ENCODE results near the gene CNOT2. TPM values are rescaled to one million over a fixed set of nuclear protein-coding genes. Genes with fewer than 3 reads are reported as not detected.

Gene CNOT2
- total RNA-seq, 1 experiment from 2014 or later, result 82.9 TPM

- Histone ChIP-seq H4K91ac (ENCODE audit: insufficient read length, low read depth, low read length) (no peak overlapping the region), H3K9ac (ENCODE audit: extremely low read depth, insufficient read length, low read length) (no peak overlapping the region), H3K23ac (ENCODE audit: insufficient read length, low read depth, low read length) (no peak overlapping the region), H3K56ac (ENCODE audit: insufficient read length, low read depth, low read length) (no peak overlapping the region), H3K14ac (ENCODE audit: insufficient read depth, low read length) (no peak overlapping the region), H3K79me1 (ENCODE audit: insufficient read depth, low read depth, low read length, poor library complexity, severe bottlenecking) (no peaks in the 10 kb centered on the region), H2BK12ac (ENCODE audit: insufficient read length, low read depth, low read length) (no peak overlapping the region), H4K20me1 (ENCODE audit: control insufficient read depth, insufficient read depth, insufficient read length) (no peaks in the 10 kb centered on the region), H3K27me3 (ENCODE audit: insufficient read depth, low read length) (no peaks in the 10 kb centered on the region), H3K18ac (ENCODE audit: insufficient read length, low read depth, low read length) (no peak overlapping the region), H2AK5ac (ENCODE audit: insufficient read length, low read length) (no peak overlapping the region), H3K4me1 (ENCODE audit: insufficient read depth, low read length) (no peaks in the 10 kb centered on the region), H2BK20ac (ENCODE audit: low read depth, low read length, poor library complexity, severe bottlenecking) (no peak overlapping the region), H3K27ac (ENCODE audit: insufficient read length, low read depth, low read length) (no peak overlapping the region), H2AFZ (ENCODE audit: low read length) (no peak overlapping the region), H3K9me3 (ENCODE audit: control insufficient read depth, low read depth, low read length) (peaks cover 5% of the 10 kb centered on the region), H3K23me2 (ENCODE audit: insufficient read length, low read depth, low read length, poor library complexity, severe bottlenecking) (no peaks in the 10 kb centered on the region), H2BK120ac (ENCODE audit: low read depth, low read length, poor library complexity, severe bottlenecking) (no peak overlapping the region), H2BK5ac (ENCODE audit: insufficient read length, low read length) (no peak overlapping the region), H3K4ac (ENCODE audit: low read depth, low read length) (no peak overlapping the region), H4K8ac (replicated peaks; ENCODE audit: insufficient read length, low read depth, low read length) (no peak overlapping the region), H4K5ac (ENCODE audit: insufficient read length, low read depth, low read length) (no peak overlapping the region), H3K4me2 (ENCODE audit: insufficient read depth, insufficient read length, low read length) (no peak overlapping the region), H3K79me2 (ENCODE audit: insufficient read depth, low read length) (peaks cover 2% of the 10 kb centered on the region; the same call in 1 of the 2 replicates), H3T11ph (ENCODE audit: low read length) (no peak overlapping the region), H2BK15ac (ENCODE audit: low read depth, low read length) (no peak overlapping the region)
- no peak for TF ChIP-seq CTCF (conservative IDR thresholded peaks at IDR 0.05)
- peaks cover 22 to 25% of the 10 kb centered on the region in 2 experiments for H3K9me3 Mint-ChIP-seq
- H3K27ac Mint-ChIP-seq, result peak overlapping the region in 2 of 3 experiments; percentile 30 to 88; a peak in 4 of 7 replicates
- WGBS (ENCODE audit: extremely low coverage, insufficient read length, low lambda C conversion rate), result no CpG with 5 or more reads among the region's 4 CpGs
- H3K4me3 Mint-ChIP-seq, result no peak overlapping the region
- no peaks in the 10 kb centered on the region for H3K27me3 Mint-ChIP-seq (ENCODE audit: low read depth)
- H3K36me3 Mint-ChIP-seq (ENCODE audit: insufficient read depth in 1 of 3, low read depth in 3 of 3), result peaks cover 29 to 37% (median 33%) of the 10 kb centered on the region in 3 experiments
- peaks cover 0 to 5% of the 10 kb centered on the region in 2 experiments; a peak in 2 of 4 replicates for H3K4me1 Mint-ChIP-seq
- DNase-seq, result no peak
These were observed 64.6 kb downstream of the CNOT2 start for GRCh38 chr12:70307868-70308267.

Measured in H9 (cell line).